ENCODE measurements around the gene SDK1. TPM values are rescaled to one million over a fixed set of nuclear protein-coding genes. Genes with fewer than 3 reads are reported as not detected.

SDK1 gene
- total and polyA plus RNA-seq, 2 of the 8 experiments (the other 6 are each of a cell fraction or from before 2014, with no cell fraction given): 3.3 to 7.2 TPM

GRCh38 chr7:3767917-3768777, 467.1 kb downstream of the SDK1 start:
- ChIA-PET CTCF (ENCODE audit: partially characterized antibody) (interaction anchor here (2.1 kb wide), 1 partner anchor 13 kb away, joined by 4 read pairs; no protein-coding TSS in a partner anchor), POLR2A (ENCODE audit: partially characterized antibody) (no interaction called here)
- H3K27ac ChIP-seq (ENCODE audit: low read depth, low read length): no peak overlapping the region
- no peak overlapping the region for H2BK12ac ChIP-seq (ENCODE audit: low read depth, low read length)
- no peak overlapping the region for H3K4me3 ChIP-seq (ENCODE audit: extremely low read depth in 1 of 4, insufficient read depth in 2 of 4, low read depth in 3 of 4, low read length in 4 of 4)
- H2BK5ac ChIP-seq (ENCODE audit: low read depth, low read length): no peak overlapping the region
- no peaks in the 10 kb centered on the region for H3K79me2 ChIP-seq (ENCODE audit: control insufficient read depth in 1 of 2, insufficient read depth in 2 of 2, low read length in 2 of 2)
- H3K4ac ChIP-seq (replicated peaks; ENCODE audit: insufficient read length, low read depth, low read length): no peak overlapping the region
- no peak for DNase-seq (ENCODE audit: low read depth in 1 of 2, low spot score in 2 of 2)
- no peak overlapping the region for H2BK120ac ChIP-seq (replicated peaks; ENCODE audit: low read depth, low read length)
- no peak for TF ChIP-seq ASH2L (IDR thresholded peaks at IDR 0.05; ENCODE audit: low read length)
- no peak overlapping the region for H3K18ac ChIP-seq (ENCODE audit: extremely low read depth, low read length)
- no peak overlapping the region for H3K56ac ChIP-seq (replicated peaks; ENCODE audit: insufficient read length, low read depth, low read length)
- no peaks in the 10 kb centered on the region for H4K20me1 ChIP-seq (replicated peaks in 1 of 2; ENCODE audit: control insufficient read depth in 1 of 2, insufficient read depth in 2 of 2, low read length in 2 of 2)
- 90% methylated on average over 9 of the region's 9 CpGs; no CpG with 5 or more reads in 1 of the 2 experiments for WGBS, 2 experiments (ENCODE audit: extremely low coverage in 1 of 2, insufficient coverage in 1 of 2, insufficient read length in 1 of 2, insufficient replicate concordance in 2 of 2, low coverage in 1 of 2, low lambda C conversion rate in 2 of 2, missing lambda C conversion rate in 1 of 2)
- H3K9me3 ChIP-seq (ENCODE audit: insufficient read depth in 2 of 2, low read depth in 1 of 2, low read length in 1 of 2): no peaks in the 10 kb centered on the region
- H3K27me3 ChIP-seq (replicated peaks in 1 of 4; ENCODE audit: control insufficient read depth in 3 of 4, extremely low read depth in 1 of 4, insufficient read depth in 3 of 4, low read length in 3 of 4): no peaks in the 10 kb centered on the region
- H2AFZ ChIP-seq (ENCODE audit: low read length): no peak overlapping the region
- H3K4me2 ChIP-seq (ENCODE audit: insufficient read depth in 1 of 2, low read depth in 2 of 2, low read length in 2 of 2): no peak overlapping the region
- H3K14ac ChIP-seq (ENCODE audit: insufficient read length): no peak overlapping the region
- no peak overlapping the region for H3K9ac ChIP-seq (replicated peaks in 1 of 4; ENCODE audit: extremely low read depth in 1 of 4, low read depth in 3 of 4, low read length in 3 of 4)
- H2AK5ac ChIP-seq (ENCODE audit: low read depth, low read length): no peak overlapping the region
- no peak overlapping the region for H2BK15ac ChIP-seq (ENCODE audit: low read length)
- no peak overlapping the region for H2BK20ac ChIP-seq (ENCODE audit: low read length)
- no peak overlapping the region for H4K5ac ChIP-seq (ENCODE audit: insufficient read length, low read depth, low read length)
- no peaks in the 10 kb centered on the region for H3K79me1 ChIP-seq (ENCODE audit: low read depth, low read length)
- H4K8ac ChIP-seq (ENCODE audit: extremely low read depth, insufficient read depth, low read length): no peak overlapping the region
- H3K23ac ChIP-seq (ENCODE audit: insufficient read length): no peak overlapping the region
- no peaks in the 10 kb centered on the region for H3K23me2 ChIP-seq (ENCODE audit: low read depth, low read length)
- H4K91ac ChIP-seq (replicated peaks; ENCODE audit: insufficient read length, low read length): no peak overlapping the region
- H3K36me3 ChIP-seq (ENCODE audit: control insufficient read depth in 2 of 4, insufficient read depth in 4 of 4, low read length in 3 of 4): no peaks in the 10 kb centered on the region
- no peak for FAIRE-seq
- no peaks in the 10 kb centered on the region for H3K4me1 ChIP-seq (replicated peaks in 1 of 4; ENCODE audit: control insufficient read depth in 3 of 4, insufficient read depth in 4 of 4, low read length in 3 of 4)
